A673 (cell line): Measurements from ENCODE around the gene EXOSC10. TPM values are rescaled to one million over a fixed set of nuclear protein-coding genes. Genes with fewer than 3 reads are reported as not detected.

Experiments
- Bru-seq: library from RNA; stranded (reverse); fragments of 400-500 nt; gene quantifications from one replicate; lab custom pipeline; 2021; lab: Mats Ljungman, UMichigan
- BruChase-seq, 2 experiments: library from RNA; stranded (reverse); fragments of 400-500 nt; gene quantifications; one replicate each; lab custom pipeline; 2021; lab: Mats Ljungman, UMichigan
- BruUV-seq: library from RNA; stranded (reverse); fragments of 400-500 nt; replicated peaks from 2 replicates; lab custom pipeline; 2021; lab: Mats Ljungman, UMichigan
- CTCF ChIA-PET: fragments of 300-600 bp; sonication (Branson Sonifier 250); formaldehyde crosslinking; loops from one replicate; lab custom pipeline; 2022; ENCODE audit warnings: antibody characterized with exemption; lab: Charles Lee
- POLR2A ChIA-PET: fragments of 300-600 bp; sonication (Branson Sonifier 250); formaldehyde crosslinking; loops from one replicate; lab custom pipeline; 2022; ENCODE audit warnings: antibody characterized with exemption; ENCODE audit not compliant: low non-redundant PET; lab: Charles Lee
- DNase-seq: peaks from one replicate; pipeline ENCODE4 v3.0.0-alpha.2; 2015; ENCODE audit warnings: low spot score
- H3K27ac ChIP-seq: fragments of 200-600 bp; sonication (generic); 2 replicates; pipeline ENCODE4 v1.5.1; 2016; ENCODE audit warnings: mixed run types, low read depth, mild to moderate bottlenecking, mixed read lengths, antibody characterized with exemption, low read length; ENCODE audit not compliant: poor library complexity, severe bottlenecking
- H3K27me3 ChIP-seq: fragments of 200-600 bp; sonication (generic); replicated peaks from 2 replicates; pipeline ENCODE4 v1.6.1; 2017; ENCODE audit warnings: mixed run types, low read depth, mild to moderate bottlenecking, mixed read lengths, antibody characterized with exemption, low read length; ENCODE audit not compliant: insufficient read depth, poor library complexity
- H3K36me3 ChIP-seq: fragments of 200-600 bp; sonication (generic); 2 replicates; pipeline ENCODE4 v1.6.1; 2016; ENCODE audit warnings: mixed run types, mild to moderate bottlenecking, mixed read lengths, antibody characterized with exemption, low read length; ENCODE audit not compliant: insufficient read depth, poor library complexity, severe bottlenecking
- H3K4me1 ChIP-seq: fragments of 200-600 bp; sonication (generic); 2 replicates; pipeline ENCODE4 v1.6.1; 2017; ENCODE audit warnings: mixed run types, mild to moderate bottlenecking, mixed read lengths, antibody characterized with exemption, low read length; ENCODE audit not compliant: insufficient read depth, poor library complexity, severe bottlenecking
- H3K4me3 ChIP-seq: fragments of 200-600 bp; sonication (generic); 2 replicates; pipeline ENCODE4 v1.5.1; 2016; ENCODE audit warnings: low read depth, mixed run types, mild to moderate bottlenecking, mixed read lengths, low read length; ENCODE audit not compliant: poor library complexity, severe bottlenecking
- H3K9me3 ChIP-seq: fragments of 200-600 bp; sonication (generic); 2 replicates; pipeline ENCODE4 v1.6.1; 2016; ENCODE audit warnings: mixed run types, low read depth, mild to moderate bottlenecking, mixed read lengths, antibody characterized with exemption, low read length; ENCODE audit not compliant: poor library complexity, severe bottlenecking
- EZH2 ChIP-seq: fragments of 200-600 bp; sonication (generic); IDR thresholded peaks from 2 replicates; pipeline ENCODE4 v1.6.1; 2017; ENCODE audit warnings: borderline replicate concordance, low read depth, mild to moderate bottlenecking, mixed read lengths, antibody characterized with exemption, low read length; ENCODE audit not compliant: poor library complexity, severe bottlenecking
- intact Hi-C: fragments of 100-400 bp; cut with micrococcal nuclease; formaldehyde crosslinking; loops from one replicate; pipeline ENCODE4 v1.10.0; 2022; ENCODE audit not compliant: unreplicated experiment
- long read RNA-seq: library from polyadenylated mRNA; stranded (forward); transcript quantifications from one replicate; pipeline ENCODE4 v2.0.0, GENCODE V29; 2022
- total RNA-seq: library from RNA; stranded (reverse); gene quantifications from 2 replicates; pipeline ENCODE4 v1.2.3, GENCODE V29; 2021
- TF ChIP-seq, protein P1 (sequence below): fragments of 300-800, 200-600 bp; sonication (generic); conservative IDR thresholded peaks from 2 replicates; pipeline ENCODE4 v1.5.1; 2017; ENCODE audit warnings: low read depth, mild to moderate bottlenecking, antibody characterized with exemption, low read length, moderate library complexity, mixed read lengths

Gene EXOSC10
- total RNA-seq (112 and 119 TPM in 2 replicates), Bru-seq, nascent RNA (percentile 87 among the genes with signal in this experiment), BruChase-seq, experiment 1, labeled RNA remaining after a 2-hour chase (percentile 90 among the genes with signal in this experiment), BruChase-seq, experiment 2, labeled RNA remaining after a 6-hour chase (percentile 92 among the genes with signal in this experiment)
- long read RNA-seq, transcript EXOSC10-202 (25 exons, 2,808 nt): major isoform, 162 of 238 reads
- long read RNA-seq, partial matches to known transcripts: 19 of 238 reads
- long read RNA-seq, other reads (novel, unspliced or antisense): 57 of 238 reads

DNA sequence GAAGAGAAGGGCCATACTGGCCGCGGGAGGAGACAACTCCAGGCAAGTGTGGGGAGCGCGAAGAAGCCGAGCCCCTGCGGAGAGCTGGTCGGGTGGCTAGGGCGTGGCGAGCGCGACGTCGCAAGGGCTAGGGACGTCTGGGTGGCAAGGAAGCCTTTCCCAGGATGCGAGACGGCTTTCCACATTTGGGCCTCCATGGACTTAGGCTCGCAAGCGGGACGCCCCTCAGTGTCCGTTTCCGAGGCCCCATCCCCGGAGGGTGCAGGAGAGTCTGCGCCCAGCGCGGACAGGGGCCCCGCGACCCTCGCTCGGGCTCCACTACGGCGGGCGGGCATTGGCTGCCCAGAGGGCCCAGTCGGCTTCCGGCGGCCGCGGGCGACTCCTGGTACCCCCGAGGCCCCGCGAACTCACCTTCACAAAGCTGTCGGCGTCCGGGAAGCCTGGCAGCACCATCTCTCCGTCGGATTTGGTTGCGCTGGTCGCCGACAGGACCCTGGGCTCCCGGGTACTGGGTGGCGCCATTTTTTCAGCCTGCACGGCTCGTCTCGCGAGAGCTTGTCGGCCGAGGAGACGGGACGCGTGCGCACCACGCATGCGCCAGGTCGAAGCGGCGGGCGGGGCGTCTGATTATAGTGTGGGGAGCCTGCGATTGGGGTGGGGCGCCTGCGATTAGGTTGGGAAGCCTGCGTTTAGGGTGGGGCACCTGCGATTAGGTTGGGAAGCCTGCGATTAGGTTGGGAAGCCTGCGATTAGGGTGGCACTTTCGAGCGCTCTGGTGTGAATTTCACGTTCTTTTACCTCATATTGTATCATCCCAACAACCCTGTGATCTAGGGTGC lies at the start of gene EXOSC10:
EXOSC10 (minus strand) TSS at position 560 of the 839 bp plus-strand sequence; CDS start at position 522, 38 bp downstream.
- ChIA-PET POLR2A (no interaction called here), CTCF (no interaction called here)
- intact Hi-C loops: no loop called here
- Histone ChIP-seq H3K4me3 (peak within 1 kb of the TSS; percentile 90), H3K27me3 (no peaks in the 10 kb centered on the region), H3K9me3 (no peaks in the 10 kb centered on the region), H3K27ac (peak within 1 kb of the TSS; percentile 94), H3K36me3 (peaks cover 29% of the 10 kb centered on the region), H3K4me1 (peaks cover 11% of the 10 kb centered on the region)
- TF ChIP-seq, protein P1, sequence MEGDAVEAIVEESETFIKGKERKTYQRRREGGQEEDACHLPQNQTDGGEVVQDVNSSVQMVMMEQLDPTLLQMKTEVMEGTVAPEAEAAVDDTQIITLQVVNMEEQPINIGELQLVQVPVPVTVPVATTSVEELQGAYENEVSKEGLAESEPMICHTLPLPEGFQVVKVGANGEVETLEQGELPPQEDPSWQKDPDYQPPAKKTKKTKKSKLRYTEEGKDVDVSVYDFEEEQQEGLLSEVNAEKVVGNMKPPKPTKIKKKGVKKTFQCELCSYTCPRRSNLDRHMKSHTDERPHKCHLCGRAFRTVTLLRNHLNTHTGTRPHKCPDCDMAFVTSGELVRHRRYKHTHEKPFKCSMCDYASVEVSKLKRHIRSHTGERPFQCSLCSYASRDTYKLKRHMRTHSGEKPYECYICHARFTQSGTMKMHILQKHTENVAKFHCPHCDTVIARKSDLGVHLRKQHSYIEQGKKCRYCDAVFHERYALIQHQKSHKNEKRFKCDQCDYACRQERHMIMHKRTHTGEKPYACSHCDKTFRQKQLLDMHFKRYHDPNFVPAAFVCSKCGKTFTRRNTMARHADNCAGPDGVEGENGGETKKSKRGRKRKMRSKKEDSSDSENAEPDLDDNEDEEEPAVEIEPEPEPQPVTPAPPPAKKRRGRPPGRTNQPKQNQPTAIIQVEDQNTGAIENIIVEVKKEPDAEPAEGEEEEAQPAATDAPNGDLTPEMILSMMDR: no peak
- no peak for TF ChIP-seq EZH2
- DNase-seq: peak; percentile 95
- BruUV-seq: no TSS peak

DNA sequence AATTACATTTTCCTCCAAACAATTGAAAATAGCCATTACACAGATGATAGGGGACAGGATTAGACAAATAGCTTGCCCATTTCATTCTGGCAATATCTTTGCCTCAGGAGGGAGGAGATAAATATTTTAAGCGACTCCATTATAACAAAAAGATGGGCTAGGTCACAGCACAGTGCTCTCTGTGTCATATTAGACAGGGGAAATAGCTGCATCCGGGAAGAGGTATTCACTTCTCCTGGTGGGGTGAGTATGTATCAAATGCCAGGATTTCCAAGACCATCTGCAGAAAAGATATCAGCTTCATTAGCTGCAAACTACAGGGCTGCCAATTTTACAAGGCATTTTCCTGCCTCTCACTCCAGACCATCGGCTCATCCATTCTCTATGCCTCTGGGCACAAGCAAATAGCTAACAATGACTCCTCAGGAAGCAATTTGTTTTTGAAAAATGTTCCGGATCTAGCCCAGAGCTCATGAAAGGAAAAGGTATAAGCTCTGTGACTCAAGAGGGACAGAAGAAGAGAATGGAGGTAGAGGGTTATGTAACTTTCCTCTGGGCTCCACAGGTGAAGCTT lies 47.6 kb upstream of the EXOSC10 start:
- POLR2A ChIA-PET: no interaction called here
- intact Hi-C loops: no loop called here

GRCh38 chr1:11145741-11146140 lies 46.1 kb upstream of the EXOSC10 start:
- TF ChIP-seq, protein P1: no peak
- TF ChIP-seq EZH2: no peak
- Histone ChIP-seq H3K9me3 (no peaks in the 10 kb centered on the region), H3K4me3 (no peak overlapping the region), H3K4me1 (no peaks in the 10 kb centered on the region), H3K27me3 (no peaks in the 10 kb centered on the region), H3K27ac (no peak overlapping the region), H3K36me3 (peaks cover 34% of the 10 kb centered on the region)
- POLR2A ChIA-PET: no interaction called here
- no peak for DNase-seq
- no TSS peak for BruUV-seq
- intact Hi-C loops: no loop called here
- CTCF ChIA-PET: no interaction called here

More for the DNA sequence above, 47.6 kb upstream of the EXOSC10 start:
- CTCF ChIA-PET: no interaction called here
- no TSS peak for BruUV-seq
- no peaks in the 10 kb centered on the region for H3K4me1 ChIP-seq
- TF ChIP-seq, protein P1: no peak
- TF ChIP-seq EZH2: no peak
- H3K27me3 ChIP-seq: no peaks in the 10 kb centered on the region
- H3K4me3 ChIP-seq: no peak overlapping the region
- no peaks in the 10 kb centered on the region for H3K9me3 ChIP-seq
- H3K36me3 ChIP-seq: peaks cover 30% of the 10 kb centered on the region
- no peak overlapping the region for H3K27ac ChIP-seq
- no peak for DNase-seq
